HG03175 (cell line): Measurements from ENCODE around the gene PTCRA.
"Not testable (repeated sequence)": the region's sequence is repeated elsewhere in the genome, so short reads cannot be mapped to it uniquely, and the experiment has no call there.

ENCODE experiments used
- ATAC-seq: cut with Tn5 transposase; IDR thresholded peaks from one replicate; pipeline ENCODE4 v1.9.1; 2021; ENCODE audit warnings: mild to moderate bottlenecking, moderate library complexity; ENCODE audit not compliant: unreplicated experiment

Gene PTCRA

GRCh38 chr6:42915732-42916131, at the start of gene PTCRA:
TSS of gene PTCRA (plus strand) at chr6:42916053. CDS start at chr6:42916070, 17 bp downstream.
- no peak for ATAC-seq

- no peak for ATAC-seq
These were observed 45.5 kb upstream of the PTCRA start for GRCh38 chr6:42870145-42870936.

- ATAC-seq: no peak
These were observed 44.1 kb upstream of the PTCRA start for GRCh38 chr6:42871711-42872110.

GRCh38 chr6:42873313-42873712, 42.5 kb upstream of the PTCRA start:
- no peak for ATAC-seq

GRCh38 chr6:42877695-42878094, 38.2 kb upstream of the PTCRA start:
- ATAC-seq: no peak

GRCh38 chr6:42879372-42880239, 36.2 kb upstream of the PTCRA start, which contains the start of gene RPL7L1:
TSS of gene RPL7L1 (plus strand) at chr6:42879616. CDS start at chr6:42879911, 295 bp downstream.
- ATAC-seq: peak; percentile 93

GRCh38 chr6:42880240-42880817, 35.5 kb upstream of the PTCRA start:
- ATAC-seq: not testable (repeated sequence)

GRCh38 chr6:42880871-42881270, 35.0 kb upstream of the PTCRA start:
- ATAC-seq: not testable (repeated sequence)

- no peak for ATAC-seq
These were observed 30.2 kb upstream of the PTCRA start for GRCh38 chr6:42885702-42886101.

- not testable (repeated sequence) for ATAC-seq
These were observed 27.7 kb upstream of the PTCRA start for GRCh38 chr6:42888201-42888600.

GRCh38 chr6:42889815-42890214, 26.0 kb upstream of the PTCRA start:
- no peak for ATAC-seq

- ATAC-seq: peak; percentile 93
These were observed 25.3 kb upstream of the PTCRA start for GRCh38 chr6:42890311-42891198.

GRCh38 chr6:42891199-42891722, 24.6 kb upstream of the PTCRA start:
- no peak for ATAC-seq

GRCh38 chr6:42894041-42894828, 21.6 kb upstream of the PTCRA start:
- ATAC-seq: not testable (repeated sequence)

- ATAC-seq: no peak
These were observed 19.6 kb upstream of the PTCRA start for GRCh38 chr6:42896178-42896719.

- ATAC-seq: no peak
These were observed 16.9 kb upstream of the PTCRA start for GRCh38 chr6:42898891-42899361.

- no peak for ATAC-seq
These were observed 16.0 kb upstream of the PTCRA start for GRCh38 chr6:42899871-42900270.

GRCh38 chr6:42901538-42901957, 14.3 kb upstream of the PTCRA start:
- peak; percentile 64 for ATAC-seq
